ENCODE measurements around the gene IL1RL2.

The IL1RL2 gene

GRCh38 chr2:102238778-102239177, 52.0 kb downstream of the IL1RL2 start:
- no peak for DNase-seq (ENCODE audit: low spot score)

GRCh38 chr2:102239344-102239743, 52.5 kb downstream of the IL1RL2 start:
- DNase-seq (ENCODE audit: low spot score): no peak

- DNase-seq (ENCODE audit: low spot score): peak; percentile 91
These were observed 54.0 kb downstream of the IL1RL2 start for GRCh38 chr2:102240640-102241370.

- no peak for DNase-seq (ENCODE audit: low spot score)
These were observed 54.9 kb downstream of the IL1RL2 start for GRCh38 chr2:102241616-102242305.

- no peak for DNase-seq (ENCODE audit: low spot score)
These were observed 58.7 kb downstream of the IL1RL2 start for GRCh38 chr2:102245266-102246151.

GRCh38 chr2:102250278-102250821, 63.5 kb downstream of the IL1RL2 start:
- no peak for DNase-seq (ENCODE audit: low spot score)

GRCh38 chr2:102251042-102251848, 64.4 kb downstream of the IL1RL2 start:
- DNase-seq (ENCODE audit: low spot score): peak; percentile 79

- no peak for DNase-seq (ENCODE audit: low spot score)
These were observed 65.0 kb downstream of the IL1RL2 start for GRCh38 chr2:102251849-102252203.

GRCh38 chr2:102252236-102252635, 65.4 kb downstream of the IL1RL2 start:
- no peak for DNase-seq (ENCODE audit: low spot score)

- no peak for DNase-seq (ENCODE audit: low spot score)
These were observed 66.4 kb downstream of the IL1RL2 start for GRCh38 chr2:102253140-102253752.

GRCh38 chr2:102253753-102254150, 66.9 kb downstream of the IL1RL2 start:
- DNase-seq (ENCODE audit: low spot score): no peak

- DNase-seq (ENCODE audit: low spot score): peak; percentile 36
These were observed 69.5 kb downstream of the IL1RL2 start for GRCh38 chr2:102256276-102256675.

GRCh38 chr2:102256874-102257462, 70.1 kb downstream of the IL1RL2 start:
- DNase-seq (ENCODE audit: low spot score): no peak

- DNase-seq (ENCODE audit: low spot score): no peak
These were observed 71.2 kb downstream of the IL1RL2 start for GRCh38 chr2:102258025-102258385.

GRCh38 chr2:102258386-102259074, 71.7 kb downstream of the IL1RL2 start:
- DNase-seq (ENCODE audit: low spot score): no peak

GRCh38 chr2:102261467-102262135, 74.8 kb downstream of the IL1RL2 start:
- no peak for DNase-seq (ENCODE audit: low spot score)

GRCh38 chr2:102262216-102263129, 75.7 kb downstream of the IL1RL2 start:
- DNase-seq (ENCODE audit: low spot score): no peak

GRCh38 chr2:102264952-102265351, 78.1 kb downstream of the IL1RL2 start:
- DNase-seq (ENCODE audit: low spot score): no peak

- DNase-seq (ENCODE audit: low spot score): no peak
These were observed 79.4 kb downstream of the IL1RL2 start for GRCh38 chr2:102266204-102266603.
